ENCODE results near the gene PNMA6E.

The PNMA6E gene

GRCh38 chrX:153400146-153401132 is 711 bp downstream of the PNMA6E start (continued):
- TF ChIP-seq PRDM10 (tag by site-specific recombination; IDR thresholded peaks at IDR 0.05) (peak; percentile 57; the same call in 1 of the 2 replicates), KLF17 (tag by site-specific recombination; IDR thresholded peaks at IDR 0.05) (0 out of 2 replicates have a peak, but pooled peaks have one; percentile 23), HOXD13 (CRISPR knock-in tag; IDR thresholded peaks at IDR 0.05; ENCODE audit: borderline replicate concordance) (no peak), PATZ1 (tag by site-specific recombination; IDR thresholded peaks at IDR 0.05) (peak; percentile 36; the same call in 1 of the 2 replicates), ZNF830 (tag by site-specific recombination; IDR thresholded peaks at IDR 0.05; ENCODE audit: low read depth) (no peak), ZNF670 (tag by site-specific recombination; IDR thresholded peaks at IDR 0.05; ENCODE audit: low read depth) (no peak), ZBTB21 (tag by site-specific recombination; IDR thresholded peaks at IDR 0.05) (no peak), ZNF747 (tag by site-specific recombination; IDR thresholded peaks at IDR 0.05) (no peak), REST (tag by site-specific recombination; IDR thresholded peaks at IDR 0.05) (no peak), KLF9 (tag by site-specific recombination; IDR thresholded peaks at IDR 0.05; ENCODE audit: low read depth) (no peak), ZNF423 (tag by site-specific recombination; IDR thresholded peaks at IDR 0.05) (0 out of 2 replicates have a peak, but pooled peaks have one; percentile 32)
- TF ChIP-seq, protein P1, sequence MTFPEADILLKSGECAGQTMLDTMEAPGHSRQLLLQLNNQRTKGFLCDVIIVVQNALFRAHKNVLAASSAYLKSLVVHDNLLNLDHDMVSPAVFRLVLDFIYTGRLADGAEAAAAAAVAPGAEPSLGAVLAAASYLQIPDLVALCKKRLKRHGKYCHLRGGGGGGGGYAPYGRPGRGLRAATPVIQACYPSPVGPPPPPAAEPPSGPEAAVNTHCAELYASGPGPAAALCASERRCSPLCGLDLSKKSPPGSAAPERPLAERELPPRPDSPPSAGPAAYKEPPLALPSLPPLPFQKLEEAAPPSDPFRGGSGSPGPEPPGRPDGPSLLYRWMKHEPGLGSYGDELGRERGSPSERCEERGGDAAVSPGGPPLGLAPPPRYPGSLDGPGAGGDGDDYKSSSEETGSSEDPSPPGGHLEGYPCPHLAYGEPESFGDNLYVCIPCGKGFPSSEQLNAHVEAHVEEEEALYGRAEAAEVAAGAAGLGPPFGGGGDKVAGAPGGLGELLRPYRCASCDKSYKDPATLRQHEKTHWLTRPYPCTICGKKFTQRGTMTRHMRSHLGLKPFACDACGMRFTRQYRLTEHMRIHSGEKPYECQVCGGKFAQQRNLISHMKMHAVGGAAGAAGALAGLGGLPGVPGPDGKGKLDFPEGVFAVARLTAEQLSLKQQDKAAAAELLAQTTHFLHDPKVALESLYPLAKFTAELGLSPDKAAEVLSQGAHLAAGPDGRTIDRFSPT (tag by site-specific recombination; IDR thresholded peaks at IDR 0.05), result 0 out of 2 replicates have a peak, but pooled peaks have one; percentile 15

Measured in HEK293 (cell line).